Neural progenitor cell (in vitro differentiated cells): Measurements from ENCODE around the gene TUBGCP3. TPM values are rescaled to one million over a fixed set of nuclear protein-coding genes. Genes with fewer than 3 reads are reported as not detected.

Experiments
- DNase-seq: peaks from one replicate; pipeline ENCODE4 v3.0.0-alpha.2; 2016; ENCODE audit warnings: low spot score
- H2AFZ ChIP-seq: fragments of 200-600 bp; sonication (generic); replicated peaks from 2 replicates; pipeline ENCODE4 v1.6.1; 2016; ENCODE audit warnings: antibody characterized with exemption
- H3F3A ChIP-seq: fragments of 200-600 bp; sonication (generic); 2 replicates; pipeline ENCODE4 v1.6.1; 2016; ENCODE audit warnings: antibody characterized with exemption, low read depth
- H3K27ac ChIP-seq: fragments of 200-600 bp; sonication (generic); 2 replicates; pipeline ENCODE4 v1.5.1; 2016; ENCODE audit warnings: mild to moderate bottlenecking
- H3K27me3 ChIP-seq: fragments of 200-600 bp; sonication (generic); 2 replicates; pipeline ENCODE4 v1.6.1; 2016; ENCODE audit warnings: mild to moderate bottlenecking, moderate library complexity
- H3K36me3 ChIP-seq: fragments of 200-600 bp; sonication (generic); 2 replicates; pipeline ENCODE4 v1.5.1; 2016
- H3K4me1 ChIP-seq: fragments of 200-600 bp; sonication (generic); 2 replicates; pipeline ENCODE4 v1.6.1; 2016; ENCODE audit warnings: mixed run types
- H3K4me2 ChIP-seq: fragments of 200-600 bp; sonication (generic); 2 replicates; pipeline ENCODE4 v1.6.1; 2016
- H3K4me3 ChIP-seq: fragments of 200-600 bp; sonication (generic); 2 replicates; pipeline ENCODE4 v1.5.1; 2016
- H3K79me2 ChIP-seq: fragments of 200-600 bp; sonication (generic); 2 replicates; pipeline ENCODE4 v1.6.1; 2016; ENCODE audit warnings: low read depth
- H3K9ac ChIP-seq: fragments of 200-600 bp; sonication (generic); 2 replicates; pipeline ENCODE4 v1.6.1; 2016
- H3K9me3 ChIP-seq: fragments of 200-600 bp; sonication (generic); 2 replicates; pipeline ENCODE4 v1.5.1; 2016; ENCODE audit warnings: low read depth
- H4K20me1 ChIP-seq: fragments of 200-600 bp; sonication (generic); 2 replicates; pipeline ENCODE4 v1.6.1; 2016; ENCODE audit warnings: low read depth
- H3K27ac Mint-ChIP-seq: 3 replicates; pipeline ENCODE4 v1.8.0; 2021; ENCODE audit warnings: mixed read lengths
- H3K27me3 Mint-ChIP-seq: 2 replicates; pipeline ENCODE4 v1.8.0; 2022; ENCODE audit warnings: low read depth, mild to moderate bottlenecking, inconsistent platforms, moderate library complexity, mixed read lengths; ENCODE audit not compliant: insufficient read depth
- H3K36me3 Mint-ChIP-seq: 3 replicates; pipeline ENCODE4 v1.8.0; 2021; ENCODE audit warnings: mixed read lengths
- H3K4me1 Mint-ChIP-seq: 3 replicates; pipeline ENCODE4 v1.8.0; 2021; ENCODE audit warnings: mixed read lengths
- H3K4me3 Mint-ChIP-seq: 3 replicates; pipeline ENCODE4 v1.8.0; 2021; ENCODE audit warnings: mild to moderate bottlenecking, moderate library complexity, mixed read lengths
- H3K9me3 Mint-ChIP-seq: 3 replicates; pipeline ENCODE4 v1.8.0; 2020; ENCODE audit warnings: mixed read lengths
- CTCF ChIP-seq: fragments of 200-600 bp; sonication (generic); IDR thresholded peaks from 2 replicates; pipeline ENCODE4 v1.5.1; 2017; ENCODE audit warnings: antibody characterized with exemption, mild to moderate bottlenecking
- EZH2 ChIP-seq: fragments of 200-600 bp; sonication (generic); IDR thresholded peaks from 2 replicates; pipeline ENCODE4 v1.6.1; 2017; ENCODE audit warnings: antibody characterized with exemption, mild to moderate bottlenecking, moderate library complexity
- EZH2phosphoT487 ChIP-seq: fragments of 200-600 bp; sonication (generic); IDR thresholded peaks from 2 replicates; pipeline ENCODE4 v1.6.1; 2017; ENCODE audit warnings: antibody characterized with exemption
- total RNA-seq: library from RNA; depleted of rRNA; stranded (reverse); fragments of >200 nt; gene quantifications from 2 replicates; pipeline ENCODE4 v1.2.3, GENCODE V29; 2015; ENCODE audit warnings: low replicate concordance

Gene TUBGCP3
- total RNA-seq, 1 donor from 2014 or later = 33.6 TPM

- H3K27ac Mint-ChIP-seq = peak overlapping the region; percentile 63
These were observed 133.9 kb downstream of the TUBGCP3 start for GRCh38 chr13:112453874-112454647.

GRCh38 chr13:112453207-112453829, 134.6 kb downstream of the TUBGCP3 start:
- Histone ChIP-seq H3K27ac (no peak overlapping the region), H2AFZ (no peak overlapping the region), H3K4me3 (no peak overlapping the region), H3K36me3 (no peaks in the 10 kb centered on the region), H3F3A (no peaks in the 10 kb centered on the region), H3K9me3 (no peaks in the 10 kb centered on the region), H3K9ac (no peak overlapping the region), H4K20me1 (no peaks in the 10 kb centered on the region), H3K4me2 (no peak overlapping the region), H3K4me1 (no peaks in the 10 kb centered on the region), H3K27me3 (no peaks in the 10 kb centered on the region), H3K79me2 (no peaks in the 10 kb centered on the region)
- no peak for TF ChIP-seq EZH2phosphoT487
- no peak for TF ChIP-seq CTCF
- no peak for TF ChIP-seq EZH2
- no peak overlapping the region for H3K4me3 Mint-ChIP-seq
- peaks cover 28% of the 10 kb centered on the region for H3K4me1 Mint-ChIP-seq
- H3K36me3 Mint-ChIP-seq = no peaks in the 10 kb centered on the region
- DNase-seq = no peak
- peaks cover 11% of the 10 kb centered on the region for H3K27me3 Mint-ChIP-seq
- H3K27ac Mint-ChIP-seq = peak overlapping the region; percentile 63
- no peaks in the 10 kb centered on the region for H3K9me3 Mint-ChIP-seq

More at GRCh38 chr13:112453874-112454647, 133.9 kb downstream of the TUBGCP3 start:
- no peak for DNase-seq
- TF ChIP-seq EZH2 = no peak
- TF ChIP-seq EZH2phosphoT487 = no peak
- no peak for TF ChIP-seq CTCF
- Histone ChIP-seq H3F3A (no peaks in the 10 kb centered on the region), H3K27ac (no peak overlapping the region), H3K9ac (no peak overlapping the region), H4K20me1 (no peaks in the 10 kb centered on the region), H3K4me2 (no peak overlapping the region), H3K27me3 (no peaks in the 10 kb centered on the region), H3K36me3 (no peaks in the 10 kb centered on the region), H3K79me2 (no peaks in the 10 kb centered on the region), H3K4me3 (no peak overlapping the region), H3K9me3 (no peaks in the 10 kb centered on the region), H3K4me1 (no peaks in the 10 kb centered on the region), H2AFZ (no peak overlapping the region)
- peaks cover 11% of the 10 kb centered on the region for H3K27me3 Mint-ChIP-seq
- H3K9me3 Mint-ChIP-seq = no peaks in the 10 kb centered on the region
- no peaks in the 10 kb centered on the region for H3K36me3 Mint-ChIP-seq
- H3K4me3 Mint-ChIP-seq = no peak overlapping the region
- H3K4me1 Mint-ChIP-seq = peaks cover 27% of the 10 kb centered on the region

DNA sequence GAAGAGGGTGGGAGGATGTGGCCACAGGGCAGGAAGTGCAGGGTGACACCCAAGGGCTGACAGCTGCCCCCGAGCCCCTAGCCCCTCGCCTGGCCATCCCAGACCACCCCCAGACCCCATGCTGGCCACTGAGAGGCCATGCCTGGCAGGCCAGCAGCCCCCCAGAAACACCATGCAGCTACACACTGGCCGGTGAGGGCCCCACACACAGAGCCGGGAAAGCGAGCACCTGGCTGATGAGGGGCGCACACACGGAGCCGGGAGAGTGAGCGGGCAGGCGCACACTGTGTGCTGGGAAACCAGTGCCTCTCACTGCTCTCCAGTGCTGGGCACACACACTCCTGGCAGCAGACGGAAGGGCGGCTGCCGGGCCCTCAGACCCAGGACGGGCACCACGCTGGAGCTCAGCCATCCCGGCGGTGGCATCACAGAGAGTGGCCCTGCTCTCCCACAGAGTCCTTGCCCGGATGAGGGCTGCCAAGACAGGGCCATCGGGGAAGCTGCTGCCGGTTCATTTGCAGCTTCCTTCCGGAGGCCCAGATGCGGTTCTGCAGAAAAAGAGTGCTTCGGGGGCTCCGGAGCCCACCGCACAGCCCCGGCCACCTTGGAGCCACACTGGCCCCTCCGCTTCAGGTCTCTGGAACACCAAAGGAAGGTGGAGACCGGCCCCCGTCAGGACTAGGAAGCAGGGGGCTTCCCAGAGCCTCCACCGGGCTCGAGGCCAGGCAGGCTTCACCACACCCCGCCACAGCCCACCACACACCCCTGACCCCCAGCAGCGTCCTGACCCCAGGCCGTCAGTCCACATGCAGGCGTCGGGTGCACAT, 135.4 kb downstream of the TUBGCP3 start:
- Histone ChIP-seq H3F3A (no peaks in the 10 kb centered on the region), H3K79me2 (no peaks in the 10 kb centered on the region), H3K36me3 (no peaks in the 10 kb centered on the region), H3K9me3 (no peaks in the 10 kb centered on the region), H4K20me1 (no peaks in the 10 kb centered on the region), H3K27ac (no peak overlapping the region), H2AFZ (no peak overlapping the region), H3K27me3 (no peaks in the 10 kb centered on the region), H3K4me2 (no peak overlapping the region), H3K4me1 (no peaks in the 10 kb centered on the region), H3K4me3 (no peak overlapping the region), H3K9ac (no peak overlapping the region)
- H3K4me3 Mint-ChIP-seq = no peak overlapping the region
- H3K4me1 Mint-ChIP-seq = peaks cover 28% of the 10 kb centered on the region
- no peak for DNase-seq
- no peaks in the 10 kb centered on the region for H3K36me3 Mint-ChIP-seq
- H3K9me3 Mint-ChIP-seq = no peaks in the 10 kb centered on the region
- peaks cover 10% of the 10 kb centered on the region for H3K27me3 Mint-ChIP-seq
- H3K27ac Mint-ChIP-seq = no peak overlapping the region
- TF ChIP-seq EZH2phosphoT487 (no peak), CTCF (no peak), EZH2 (no peak)
